Measurements from ENCODE around the gene GRID2. TPM values are rescaled to one million over a fixed set of nuclear protein-coding genes. Genes with fewer than 3 reads are reported as not detected.

GRID2 gene
- total RNA-seq, 1 donor from 2014 or later, result 0.17 TPM

DNA sequence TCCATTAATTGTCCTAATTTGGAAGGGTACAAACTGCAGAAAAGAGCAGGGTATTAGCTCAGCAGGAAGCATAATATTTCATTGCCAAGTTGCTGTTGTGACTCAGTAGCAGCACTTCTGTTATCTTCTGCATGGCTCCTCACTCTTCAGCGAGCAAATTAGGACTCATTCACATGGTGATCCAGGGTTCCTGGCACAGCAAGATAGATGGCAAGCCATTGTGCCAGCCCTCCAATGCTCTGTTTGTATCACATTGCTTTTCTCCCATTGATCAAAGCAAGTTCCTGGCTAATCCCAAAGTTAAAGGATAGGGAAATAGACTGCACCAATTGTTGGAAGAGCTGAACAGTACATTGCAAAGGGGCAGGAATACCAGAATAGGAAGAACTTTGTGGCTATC is 1142.3 kb downstream of the GRID2 start:
- H3K9me3 Mint-ChIP-seq, result no peaks in the 10 kb centered on the region
- H3K4me3 Mint-ChIP-seq, result no peak overlapping the region
- Histone ChIP-seq H3K27me3 (no peaks in the 10 kb centered on the region), H3K79me2 (ENCODE audit: low read depth) (no peaks in the 10 kb centered on the region), H3K4me2 (no peak overlapping the region), H3K27ac (no peak overlapping the region), H3K9ac (no peak overlapping the region), H3K36me3 (no peaks in the 10 kb centered on the region), H2AFZ (replicated peaks) (no peak overlapping the region), H3K4me1 (peaks cover 8% of the 10 kb centered on the region), H3K4me3 (no peak overlapping the region), H4K20me1 (ENCODE audit: low read depth) (no peaks in the 10 kb centered on the region), H3F3A (ENCODE audit: low read depth) (no peaks in the 10 kb centered on the region), H3K9me3 (ENCODE audit: low read depth) (no peaks in the 10 kb centered on the region)
- TF ChIP-seq EZH2phosphoT487 (IDR thresholded peaks at IDR 0.05) (no peak), EZH2 (IDR thresholded peaks at IDR 0.05) (no peak)
- TF ChIP-seq, protein P1, sequence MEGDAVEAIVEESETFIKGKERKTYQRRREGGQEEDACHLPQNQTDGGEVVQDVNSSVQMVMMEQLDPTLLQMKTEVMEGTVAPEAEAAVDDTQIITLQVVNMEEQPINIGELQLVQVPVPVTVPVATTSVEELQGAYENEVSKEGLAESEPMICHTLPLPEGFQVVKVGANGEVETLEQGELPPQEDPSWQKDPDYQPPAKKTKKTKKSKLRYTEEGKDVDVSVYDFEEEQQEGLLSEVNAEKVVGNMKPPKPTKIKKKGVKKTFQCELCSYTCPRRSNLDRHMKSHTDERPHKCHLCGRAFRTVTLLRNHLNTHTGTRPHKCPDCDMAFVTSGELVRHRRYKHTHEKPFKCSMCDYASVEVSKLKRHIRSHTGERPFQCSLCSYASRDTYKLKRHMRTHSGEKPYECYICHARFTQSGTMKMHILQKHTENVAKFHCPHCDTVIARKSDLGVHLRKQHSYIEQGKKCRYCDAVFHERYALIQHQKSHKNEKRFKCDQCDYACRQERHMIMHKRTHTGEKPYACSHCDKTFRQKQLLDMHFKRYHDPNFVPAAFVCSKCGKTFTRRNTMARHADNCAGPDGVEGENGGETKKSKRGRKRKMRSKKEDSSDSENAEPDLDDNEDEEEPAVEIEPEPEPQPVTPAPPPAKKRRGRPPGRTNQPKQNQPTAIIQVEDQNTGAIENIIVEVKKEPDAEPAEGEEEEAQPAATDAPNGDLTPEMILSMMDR (IDR thresholded peaks at IDR 0.05), result no peak
- peaks cover 2% of the 10 kb centered on the region for H3K27me3 Mint-ChIP-seq (ENCODE audit: insufficient read depth, low read depth)
- H3K36me3 Mint-ChIP-seq, result no peaks in the 10 kb centered on the region
- peak; percentile 49 for DNase-seq (ENCODE audit: low spot score)
- H3K27ac Mint-ChIP-seq, result no peak overlapping the region
- H3K4me1 Mint-ChIP-seq, result peaks cover 6% of the 10 kb centered on the region

GRCh38 chr4:93448691-93449293 is 1145.0 kb downstream of the GRID2 start:
- Mint-ChIP-seq H3K27ac (no peak overlapping the region), H3K4me1 (peaks cover 6% of the 10 kb centered on the region), H3K27me3 (ENCODE audit: insufficient read depth, low read depth) (peaks cover 2% of the 10 kb centered on the region), H3K4me3 (no peak overlapping the region), H3K9me3 (no peaks in the 10 kb centered on the region), H3K36me3 (no peaks in the 10 kb centered on the region)
- no peak for DNase-seq (ENCODE audit: low spot score)
- no peak overlapping the region for H3K4me2 ChIP-seq
- no peaks in the 10 kb centered on the region for H3K36me3 ChIP-seq
- H4K20me1 ChIP-seq (ENCODE audit: low read depth), result no peaks in the 10 kb centered on the region
- H3K27me3 ChIP-seq, result no peaks in the 10 kb centered on the region
- H3K9ac ChIP-seq, result no peak overlapping the region
- TF ChIP-seq EZH2phosphoT487 (IDR thresholded peaks at IDR 0.05) (no peak), EZH2 (IDR thresholded peaks at IDR 0.05) (no peak)
- TF ChIP-seq, protein P1 (IDR thresholded peaks at IDR 0.05), result no peak
- H3K27ac ChIP-seq, result no peak overlapping the region
- no peak overlapping the region for H2AFZ ChIP-seq (replicated peaks)
- H3K79me2 ChIP-seq (ENCODE audit: low read depth), result no peaks in the 10 kb centered on the region
- H3K4me3 ChIP-seq, result no peak overlapping the region
- peaks cover 8% of the 10 kb centered on the region for H3K4me1 ChIP-seq
- H3F3A ChIP-seq (ENCODE audit: low read depth), result no peaks in the 10 kb centered on the region
- H3K9me3 ChIP-seq (ENCODE audit: low read depth), result no peaks in the 10 kb centered on the region

DNA sequence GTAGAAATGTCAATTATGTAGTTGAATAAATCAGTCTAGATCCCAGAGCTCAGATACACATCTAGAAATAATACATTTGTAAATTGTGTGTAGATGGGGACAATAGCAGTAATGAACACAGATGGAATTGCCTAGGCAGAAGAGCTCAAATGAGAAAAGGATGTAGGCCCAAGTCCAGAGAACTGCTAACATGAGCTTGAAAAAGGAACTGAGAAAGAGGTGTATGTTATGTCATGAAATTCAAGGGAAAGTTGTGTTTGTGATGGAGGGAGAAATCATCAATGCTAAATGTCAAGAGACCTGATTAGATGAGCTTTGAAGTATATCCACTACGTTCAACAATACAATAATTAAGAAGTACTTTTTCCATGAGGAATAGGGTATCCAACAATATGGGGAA is 1148.2 kb downstream of the GRID2 start:
- Histone ChIP-seq H3K9ac (no peak overlapping the region), H3K36me3 (no peaks in the 10 kb centered on the region), H3K4me1 (no peaks in the 10 kb centered on the region), H3K79me2 (ENCODE audit: low read depth) (no peaks in the 10 kb centered on the region), H3F3A (ENCODE audit: low read depth) (no peaks in the 10 kb centered on the region), H3K4me3 (no peak overlapping the region), H3K27ac (no peak overlapping the region), H2AFZ (replicated peaks) (no peak overlapping the region), H4K20me1 (ENCODE audit: low read depth) (no peaks in the 10 kb centered on the region), H3K4me2 (no peak overlapping the region), H3K27me3 (no peaks in the 10 kb centered on the region), H3K9me3 (ENCODE audit: low read depth) (no peaks in the 10 kb centered on the region)
- no peaks in the 10 kb centered on the region for H3K36me3 Mint-ChIP-seq
- H3K27ac Mint-ChIP-seq, result no peak overlapping the region
- no peaks in the 10 kb centered on the region for H3K27me3 Mint-ChIP-seq (ENCODE audit: insufficient read depth, low read depth)
- H3K9me3 Mint-ChIP-seq, result no peaks in the 10 kb centered on the region
- no peaks in the 10 kb centered on the region for H3K4me1 Mint-ChIP-seq
- DNase-seq (ENCODE audit: low spot score), result no peak
- TF ChIP-seq, protein P1 (IDR thresholded peaks at IDR 0.05), result no peak
- TF ChIP-seq EZH2 (IDR thresholded peaks at IDR 0.05), result no peak
- no peak for TF ChIP-seq EZH2phosphoT487 (IDR thresholded peaks at IDR 0.05)
- no peak overlapping the region for H3K4me3 Mint-ChIP-seq
